OCI-LY3 (cell line): Measurements from ENCODE around the gene TMEM129.

ENCODE experiments used
- CTCF ChIP-seq: fragments of 200-600, 300-600 bp; sonication (generic); IDR thresholded peaks from 2 replicates; pipeline ENCODE4 v1.5.1; 2014; ENCODE audit warnings: antibody characterized with exemption, low read length, low read depth
- EZH2phosphoT487 ChIP-seq: fragments of 200-600 bp; shearing (Covaris generic); IDR thresholded peaks from 2 replicates; pipeline ENCODE4 v1.6.1; 2018; ENCODE audit warnings: antibody characterized with exemption, mixed run types, low read depth

- TF ChIP-seq EZH2phosphoT487: no peak
- no peak for TF ChIP-seq CTCF
Observed at GRCh38 chr4:1682860-1683259, 38.3 kb downstream of the TMEM129 start.
